HG02938 (cell line): ENCODE data around the gene KCTD12.

Source experiments
- ATAC-seq: cut with Tn5 transposase; IDR thresholded peaks from one replicate; pipeline ENCODE4 v1.9.1; 2021; ENCODE audit warnings: mild to moderate bottlenecking, moderate library complexity; ENCODE audit not compliant: unreplicated experiment

The KCTD12 gene

DNA sequence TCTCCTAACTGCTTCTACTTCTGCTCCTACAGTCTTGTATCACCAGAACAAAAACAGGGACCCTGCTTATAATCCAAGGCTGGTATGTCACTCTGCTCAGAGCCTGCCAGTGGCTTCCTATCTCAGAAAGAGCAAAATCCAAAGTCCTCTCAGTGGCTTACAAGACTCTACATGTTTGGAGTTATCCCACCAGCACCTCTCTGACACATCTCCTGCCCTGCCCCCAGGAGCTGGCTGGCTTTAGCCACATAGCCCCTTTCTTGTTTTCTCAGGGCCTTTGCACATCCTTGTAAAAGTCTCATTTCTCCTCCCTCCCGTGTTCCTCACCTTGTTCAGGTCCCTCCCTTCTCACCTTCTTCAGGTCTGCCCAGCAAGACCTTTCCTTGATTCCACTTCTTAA is 2.2 kb upstream of the KCTD12 start:
- no peak for ATAC-seq

DNA sequence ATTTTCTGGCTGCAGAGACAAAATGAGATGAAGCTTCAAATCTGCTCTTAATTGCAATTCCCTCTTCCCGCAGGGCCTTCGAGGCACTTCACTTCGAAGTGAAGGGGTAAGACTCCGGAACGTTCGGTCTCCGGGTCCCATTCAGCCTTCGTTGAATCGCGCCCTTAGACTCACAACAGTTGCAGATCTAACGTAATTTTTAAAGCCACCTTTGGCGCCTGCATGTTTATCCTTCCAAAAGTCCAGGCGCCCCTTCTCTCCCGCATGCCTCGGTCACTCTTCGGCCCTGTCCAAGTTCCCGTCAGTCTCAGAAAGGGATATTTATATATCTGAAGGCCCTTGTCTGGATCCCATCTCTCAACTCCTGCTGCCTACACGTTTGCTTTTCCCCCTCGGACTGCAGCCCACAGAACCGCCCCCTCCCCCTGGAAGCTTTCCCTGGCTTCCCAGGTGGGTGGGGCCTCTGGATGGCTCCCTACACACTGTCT is 915 bp upstream of the KCTD12 start:
- no peak for ATAC-seq

- peak; percentile 31 for ATAC-seq
Measured at GRCh38 chr13:76886005-76886291, 257 bp downstream of the KCTD12 start.

GRCh38 chr13:76885203-76886004 is 801 bp downstream of the KCTD12 start:
- ATAC-seq, result peak; percentile 49

- no peak for ATAC-seq
Measured at GRCh38 chr13:76884907-76885202, 1.4 kb downstream of the KCTD12 start.

- no peak for ATAC-seq
Measured at GRCh38 chr13:76884186-76884906, 1.9 kb downstream of the KCTD12 start.

DNA sequence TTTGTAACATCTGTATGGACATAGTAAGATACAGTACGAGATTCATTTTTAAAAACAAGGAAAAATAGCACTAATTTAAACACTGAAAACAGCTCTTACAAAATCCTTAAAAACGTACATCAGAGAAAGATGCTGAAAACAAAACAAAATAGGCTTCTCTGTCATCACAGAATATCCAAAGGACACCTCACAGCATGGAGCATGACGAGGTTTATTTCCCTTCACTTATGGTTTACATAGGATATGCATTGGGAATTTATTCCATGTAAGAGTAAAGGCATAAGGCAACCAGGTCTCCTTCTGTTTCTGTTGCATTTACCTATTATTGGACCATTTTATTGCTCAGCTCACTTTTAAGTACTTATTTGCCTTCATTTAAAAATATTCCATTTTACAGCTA is 3.0 kb downstream of the KCTD12 start:
- no peak for ATAC-seq

DNA sequence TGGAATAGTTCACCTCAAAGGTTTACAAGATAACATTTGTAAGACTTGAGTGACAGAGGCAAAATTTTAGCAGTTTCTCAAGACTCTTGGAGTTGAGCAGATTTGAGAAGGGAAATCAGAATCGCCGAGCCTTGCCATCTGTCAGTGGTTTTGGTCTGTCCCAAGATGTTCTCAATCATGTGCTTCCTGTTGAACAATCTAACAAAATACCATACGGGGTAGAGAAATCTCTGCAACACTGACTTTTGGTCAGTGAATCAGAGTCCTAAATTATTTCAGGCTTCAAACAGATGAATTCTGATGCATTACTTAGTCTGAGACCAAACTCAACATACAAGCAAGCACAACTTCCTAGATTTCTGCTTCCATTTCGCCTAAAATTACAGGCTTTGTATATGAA is 3.8 kb downstream of the KCTD12 start:
- ATAC-seq, result no peak

GRCh38 chr13:76879883-76880270 is 6.3 kb downstream of the KCTD12 start:
- ATAC-seq, result peak; percentile 32

DNA sequence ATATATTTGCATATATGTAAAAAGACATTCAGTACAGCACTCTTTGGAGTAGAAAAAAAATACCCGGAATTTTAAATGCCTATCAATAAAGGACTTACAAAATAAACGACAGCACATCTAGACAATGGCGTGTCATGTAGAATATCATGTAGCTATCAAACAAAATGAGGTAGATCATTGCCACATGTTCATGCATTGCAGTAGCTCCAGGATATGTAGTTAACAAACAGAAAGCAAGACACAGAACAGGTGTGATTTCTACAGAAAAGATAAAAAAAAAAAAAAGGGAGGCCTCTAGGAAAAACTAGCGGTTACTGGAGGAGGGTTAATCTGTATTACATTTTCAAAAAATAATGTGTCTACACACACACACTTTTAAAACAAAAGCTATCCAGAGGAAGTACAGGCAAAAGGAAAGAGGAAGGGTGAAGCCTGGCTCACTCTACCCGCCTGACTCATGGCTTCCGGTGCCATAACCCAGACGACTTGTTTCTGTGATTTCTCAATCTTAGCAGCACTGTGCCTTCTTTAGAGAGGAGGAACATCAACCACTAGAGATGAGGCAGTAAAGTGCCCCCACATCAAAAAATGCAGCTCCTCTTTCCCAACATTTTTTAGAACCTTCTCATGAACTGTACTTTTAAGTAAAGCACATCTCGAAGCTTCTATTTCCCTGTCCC is 6.9 kb downstream of the KCTD12 start:
- ATAC-seq, result peak; percentile 97

GRCh38 chr13:76878043-76878442 is 8.2 kb downstream of the KCTD12 start:
- ATAC-seq, result no peak

DNA sequence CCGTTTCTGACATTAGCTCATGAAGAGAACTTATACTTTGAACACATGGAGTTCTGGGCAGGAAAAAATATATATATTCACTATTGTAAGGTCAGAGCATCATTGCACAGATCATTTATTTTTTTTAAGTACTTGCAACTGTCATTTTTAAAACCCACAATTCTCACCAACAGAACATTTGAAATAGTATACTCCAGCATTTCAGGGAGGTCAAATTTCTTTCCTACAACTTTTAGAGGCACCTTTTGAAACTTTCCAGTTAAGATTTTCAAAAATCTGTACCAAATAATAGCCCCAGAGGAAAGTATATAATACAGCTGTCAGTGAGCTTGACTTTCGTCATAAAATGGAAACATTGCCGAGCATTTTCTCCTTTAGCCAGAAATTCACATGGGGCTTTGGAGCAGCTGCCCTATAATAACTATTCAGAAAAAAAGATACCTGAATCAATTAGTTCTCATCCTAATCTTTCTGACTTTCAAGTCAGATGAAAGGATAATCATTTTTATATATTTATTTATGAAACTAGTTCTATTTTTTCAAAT is 10.9 kb downstream of the KCTD12 start:
- ATAC-seq, result no peak

DNA sequence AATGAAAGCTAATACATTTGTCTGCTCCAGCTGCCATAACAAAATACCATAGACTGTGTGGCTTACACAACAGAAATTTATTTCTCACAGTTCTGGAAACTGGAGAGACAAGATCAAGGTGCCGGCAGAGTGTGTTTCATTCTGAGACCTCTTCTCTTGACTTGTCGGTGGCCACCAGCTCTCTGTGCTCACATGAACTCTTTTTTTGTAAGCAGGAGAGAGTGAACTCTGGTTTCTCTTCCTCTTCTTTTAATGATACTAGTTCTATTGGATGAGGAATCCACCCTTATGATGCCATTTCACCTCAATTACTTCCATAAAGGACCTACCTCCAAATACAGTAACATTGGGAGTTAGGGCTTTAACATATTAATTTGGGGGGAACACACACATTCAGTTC is 11.7 kb downstream of the KCTD12 start:
- ATAC-seq, result peak; percentile 62

DNA sequence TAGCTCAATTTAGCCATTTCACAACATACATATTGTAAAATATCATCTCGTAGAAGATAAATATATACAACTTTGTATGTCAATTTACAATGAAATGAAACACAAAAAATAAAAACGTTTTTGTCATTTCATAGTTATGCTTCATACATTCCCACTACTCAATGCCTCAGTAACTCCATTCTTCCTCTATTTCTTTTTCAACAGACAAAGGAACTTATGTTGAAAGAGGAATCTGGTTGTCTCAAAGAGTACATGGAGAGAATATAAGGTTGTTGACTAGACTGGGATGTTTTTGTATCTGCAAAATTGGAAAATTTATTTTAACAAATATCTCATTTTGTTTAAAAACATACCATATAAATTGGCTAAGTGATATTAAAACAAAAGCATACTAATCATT is 12.8 kb downstream of the KCTD12 start:
- ATAC-seq, result no peak

- ATAC-seq, result no peak
Measured at GRCh38 chr13:76872675-76873074, 13.5 kb downstream of the KCTD12 start.

- ATAC-seq, result no peak
Measured at GRCh38 chr13:76871432-76871831, 14.8 kb downstream of the KCTD12 start.

DNA sequence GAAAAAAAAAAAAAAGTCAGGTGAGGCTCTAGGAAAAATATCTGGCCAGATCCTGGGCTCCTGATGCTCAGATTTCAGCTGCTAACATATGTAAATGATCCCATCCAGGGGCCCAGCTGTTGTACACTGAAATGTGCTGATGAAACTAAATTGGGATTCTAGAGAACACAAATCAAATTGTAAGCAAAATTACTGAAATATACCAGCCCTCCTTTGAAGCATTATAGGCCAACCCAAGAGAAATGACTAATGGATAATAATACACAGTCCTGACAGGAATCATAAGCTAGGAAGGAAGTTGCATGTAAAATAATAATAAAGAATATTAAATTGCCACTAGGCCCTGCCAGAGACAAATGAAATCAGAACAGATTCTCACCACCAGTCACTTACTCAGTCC is 17.8 kb downstream of the KCTD12 start:
- no peak for ATAC-seq

DNA sequence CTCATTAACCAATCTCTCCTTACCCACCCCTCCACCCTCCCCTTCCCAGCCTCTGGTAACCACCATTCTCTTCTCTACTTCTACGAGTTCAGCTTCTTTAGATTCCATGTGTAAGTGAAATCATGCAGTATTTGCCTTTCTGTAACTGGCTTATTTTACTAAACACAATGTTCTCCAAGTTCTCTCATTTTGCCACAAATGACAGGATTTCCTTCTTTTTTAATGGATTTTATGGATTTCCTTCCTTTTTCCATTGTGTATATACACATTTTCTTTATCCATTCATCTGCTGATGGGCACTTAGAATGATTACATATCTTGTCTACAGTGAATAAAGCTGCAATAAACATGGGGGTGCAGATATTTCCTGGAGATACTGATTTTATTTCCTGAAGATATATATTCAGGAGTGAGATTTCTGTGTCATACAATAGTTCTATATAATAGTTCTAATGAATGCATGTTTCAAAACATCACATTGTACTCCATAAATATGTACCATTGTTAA is 20.2 kb downstream of the KCTD12 start:
- ATAC-seq, result no peak

GRCh38 chr13:76865109-76865508 is 21.1 kb downstream of the KCTD12 start:
- no peak for ATAC-seq

- no peak for ATAC-seq
Measured at GRCh38 chr13:76864259-76864658, 21.9 kb downstream of the KCTD12 start.

DNA sequence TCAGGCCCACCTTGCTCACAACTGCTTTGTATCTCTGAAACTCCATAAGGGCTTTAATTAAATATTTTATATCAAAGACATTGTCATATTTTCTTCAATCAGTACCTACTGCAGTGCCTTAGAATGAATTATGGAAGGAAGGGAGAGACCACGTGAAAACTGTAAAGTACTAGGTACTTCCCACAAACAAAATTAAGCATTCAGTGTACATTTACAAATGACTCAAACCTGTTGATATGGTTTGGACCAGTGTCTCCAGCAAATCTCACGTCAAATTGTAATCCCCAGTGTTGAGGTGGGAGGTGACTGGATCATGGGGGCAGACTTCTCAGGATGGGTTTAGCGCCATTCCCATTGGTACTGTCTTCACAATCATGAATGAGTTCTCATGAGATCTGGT is 23.2 kb downstream of the KCTD12 start:
- no peak for ATAC-seq

GRCh38 chr13:76861859-76862258 is 24.3 kb downstream of the KCTD12 start:
- ATAC-seq, result no peak
